Cardiac muscle cell (in vitro differentiated cells and primary cell): ENCODE measurements around the gene SCN11A. TPM values are rescaled to one million over a fixed set of nuclear protein-coding genes. Genes with fewer than 3 reads are reported as not detected.
A peak's percentile ranks its signal among the peaks of the same experiment; 100 is the strongest.

Source experiments
- DNase-seq, 2 donors: peaks; one replicate each; pipeline versions ENCODE4 v3.0.0 to v3.0.0-alpha.2; 2010 to 2017; ENCODE audit warnings: low read depth in 1 of 2, low spot score in 1 of 2
- H3K27ac ChIP-seq: fragments of 200-600 bp; sonication (generic); 2 replicates; pipeline ENCODE4 v1.5.1; 2016
- H3K27me3 ChIP-seq: fragments of 200-600 bp; sonication (generic); 2 replicates; pipeline ENCODE4 v1.6.0; 2016; ENCODE audit warnings: control low read depth
- H3K36me3 ChIP-seq: fragments of 200-600 bp; sonication (generic); 2 replicates; pipeline ENCODE4 v1.5.1; 2016; ENCODE audit warnings: control low read depth
- H3K4me1 ChIP-seq: fragments of 200-600 bp; sonication (generic); 2 replicates; pipeline ENCODE4 v1.8.1; 2017; ENCODE audit warnings: low read depth, mild to moderate bottlenecking, mixed run types
- H3K4me3 ChIP-seq: fragments of 200-600 bp; sonication (generic); 2 replicates; pipeline ENCODE4 v1.5.1; 2016; ENCODE audit warnings: mild to moderate bottlenecking
- H3K9me3 ChIP-seq: fragments of 200-600 bp; sonication (generic); 2 replicates; pipeline ENCODE4 v1.5.1; 2017; ENCODE audit warnings: low read depth, mild to moderate bottlenecking, control low read depth
- CTCF ChIP-seq: IDR thresholded peaks from 2 replicates; pipeline ENCODE4 v1.5.1; 2012; ENCODE audit warnings: low read depth, mild to moderate bottlenecking, low read length
- polyA plus RNA-seq: library from polyadenylated mRNA; unstranded; fragments of >200 nt; fragmentation: Nextera tagmentation; extraction: Ambion mirVana; gene quantifications from 2 replicates; pipeline ENCODE4 v1.2.1, GENCODE V29; 2016
- total RNA-seq: library from RNA; depleted of rRNA; stranded (reverse); fragments of >200 nt; gene quantifications from 2 replicates; pipeline ENCODE4 v1.2.3, GENCODE V29; 2016

SCN11A gene
- total and polyA plus RNA-seq, 2 experiments from 2014 or later: 0.51 to 0.60 TPM

- Histone ChIP-seq H3K27me3 (no peaks in the 10 kb centered on the region), H3K4me1 (no peaks in the 10 kb centered on the region), H3K4me3 (no peak overlapping the region), H3K36me3 (peaks cover 69% of the 10 kb centered on the region), H3K27ac (no peak overlapping the region), H3K9me3 (no peaks in the 10 kb centered on the region)
- DNase-seq: peak in 1 of 2 donors; percentile 32
- TF ChIP-seq CTCF: no peak
Observed at GRCh38 chr3:39090922-39091321, 39.2 kb upstream of the SCN11A start.

GRCh38 chr3:39088889-39089288 lies 37.1 kb upstream of the SCN11A start:
- peak overlapping the region; percentile 46 for H3K27ac ChIP-seq
- no peaks in the 10 kb centered on the region for H3K4me1 ChIP-seq
- no peak for TF ChIP-seq CTCF
- H3K36me3 ChIP-seq: peaks cover 63% of the 10 kb centered on the region
- H3K27me3 ChIP-seq: no peaks in the 10 kb centered on the region
- no peaks in the 10 kb centered on the region for H3K9me3 ChIP-seq
- H3K4me3 ChIP-seq: no peak overlapping the region
- DNase-seq: no peak

- no peak for DNase-seq
- Histone ChIP-seq H3K4me3 (no peak overlapping the region), H3K4me1 (no peaks in the 10 kb centered on the region), H3K9me3 (no peaks in the 10 kb centered on the region), H3K27me3 (no peaks in the 10 kb centered on the region), H3K36me3 (peaks cover 59% of the 10 kb centered on the region), H3K27ac (peak overlapping the region; percentile 46)
- no peak for TF ChIP-seq CTCF
Observed at GRCh38 chr3:39088456-39088855, 36.7 kb upstream of the SCN11A start.

GRCh38 chr3:39086144-39086543 lies 34.4 kb upstream of the SCN11A start:
- no peak overlapping the region for H3K4me3 ChIP-seq
- no peak for TF ChIP-seq CTCF
- no peaks in the 10 kb centered on the region for H3K27me3 ChIP-seq
- no peak overlapping the region for H3K27ac ChIP-seq
- H3K9me3 ChIP-seq: no peaks in the 10 kb centered on the region
- H3K4me1 ChIP-seq: no peaks in the 10 kb centered on the region
- DNase-seq: no peak
- H3K36me3 ChIP-seq: peaks cover 48% of the 10 kb centered on the region

- no peak for TF ChIP-seq CTCF
- no peaks in the 10 kb centered on the region for H3K4me1 ChIP-seq
- no peaks in the 10 kb centered on the region for H3K27me3 ChIP-seq
- peaks cover 31% of the 10 kb centered on the region for H3K36me3 ChIP-seq
- DNase-seq: no peak
- no peak overlapping the region for H3K27ac ChIP-seq
- no peaks in the 10 kb centered on the region for H3K9me3 ChIP-seq
- H3K4me3 ChIP-seq: no peak overlapping the region
Observed at GRCh38 chr3:39082666-39083313, 31.0 kb upstream of the SCN11A start.
